Activated naive CD4-positive, alpha-beta T cell treated with anti-CD3 and anti-CD28 coated beads, Interleukin-2, amount 10 ng/mL, durations not matched to agents 7 days and 5 days (primary cell): ENCODE measurements around the gene TMEM175.

Experiments
- CTCF ChIA-PET: fragments of 350-600 bp; sonication (Branson Sonifier 250); formaldehyde crosslinking; loops from one replicate; lab custom pipeline; 2021; ENCODE audit warnings: antibody characterized with exemption; lab: Charles Lee
- DNase-seq: peaks from one replicate; pipeline ENCODE4 v3.0.0-alpha.2; 2020
- H3K27ac Mint-ChIP-seq: one replicate; pipeline ENCODE4 v1.8.0; 2021; ENCODE audit warnings: mild to moderate bottlenecking, moderate library complexity, mixed read lengths
- H3K27me3 Mint-ChIP-seq: one replicate; pipeline ENCODE4 v1.8.0; 2021; ENCODE audit warnings: mild to moderate bottlenecking, mixed read lengths
- H3K36me3 Mint-ChIP-seq: one replicate; pipeline ENCODE4 v1.8.0; 2021; ENCODE audit warnings: mixed read lengths
- H3K4me1 Mint-ChIP-seq: one replicate; pipeline ENCODE4 v1.8.0; 2021; ENCODE audit warnings: mixed read lengths
- H3K4me3 Mint-ChIP-seq: one replicate; pipeline ENCODE4 v1.8.0; 2021; ENCODE audit warnings: mild to moderate bottlenecking, moderate library complexity, mixed read lengths
- H3K9me3 Mint-ChIP-seq: one replicate; pipeline ENCODE4 v1.8.0; 2021; ENCODE audit warnings: mixed read lengths

TMEM175 gene

GRCh38 chr4:960140-960635 is 27.9 kb downstream of the TMEM175 start:
- Mint-ChIP-seq H3K4me1 (no peaks in the 10 kb centered on the region), H3K9me3 (no peaks in the 10 kb centered on the region), H3K4me3 (no peak overlapping the region), H3K36me3 (peaks cover 6% of the 10 kb centered on the region), H3K27ac (no peak overlapping the region), H3K27me3 (no peaks in the 10 kb centered on the region)
- DNase-seq: peak; percentile 12
- CTCF ChIA-PET: no interaction called here

DNA sequence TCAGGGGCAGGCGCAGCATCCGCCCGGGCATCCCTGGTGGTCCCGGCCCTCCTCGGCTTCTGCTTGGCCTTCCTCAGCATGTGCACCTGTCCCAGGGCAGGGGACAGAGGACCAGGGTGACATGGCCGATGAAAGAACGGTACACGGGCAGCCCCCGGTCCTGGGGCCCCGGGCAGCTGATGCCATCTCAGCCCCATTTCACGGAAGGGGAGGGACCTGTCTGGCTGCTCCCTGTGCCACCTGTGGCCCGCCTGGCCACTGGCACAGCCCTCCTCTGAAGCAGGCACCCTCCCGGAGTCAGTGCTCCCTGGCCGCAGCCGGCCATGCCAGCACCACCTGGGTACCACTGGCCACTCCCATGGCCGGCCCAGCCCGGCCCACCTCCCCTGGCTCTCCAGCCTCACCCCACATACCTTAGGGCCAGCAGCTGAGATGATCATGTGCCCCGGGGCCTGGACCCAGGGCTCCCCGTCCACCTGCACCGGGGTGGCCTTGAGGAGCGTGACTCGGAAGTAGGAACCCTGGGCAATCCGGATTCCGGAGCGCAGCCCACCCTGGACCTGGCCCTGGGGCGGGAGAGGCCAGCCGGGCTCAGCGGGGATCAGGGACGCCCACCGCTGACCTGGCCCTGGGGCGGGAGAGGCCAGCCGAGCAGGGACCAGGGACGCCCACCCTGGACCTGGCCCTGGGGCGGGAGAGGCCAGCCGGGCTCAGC is 28.5 kb downstream of the TMEM175 start:
- CTCF ChIA-PET: no interaction called here
- no peak overlapping the region for H3K4me3 Mint-ChIP-seq
- no peak for DNase-seq
- no peaks in the 10 kb centered on the region for H3K9me3 Mint-ChIP-seq
- H3K27me3 Mint-ChIP-seq: no peaks in the 10 kb centered on the region
- no peak overlapping the region for H3K27ac Mint-ChIP-seq
- peaks cover 6% of the 10 kb centered on the region for H3K36me3 Mint-ChIP-seq
- H3K4me1 Mint-ChIP-seq: no peaks in the 10 kb centered on the region

DNA sequence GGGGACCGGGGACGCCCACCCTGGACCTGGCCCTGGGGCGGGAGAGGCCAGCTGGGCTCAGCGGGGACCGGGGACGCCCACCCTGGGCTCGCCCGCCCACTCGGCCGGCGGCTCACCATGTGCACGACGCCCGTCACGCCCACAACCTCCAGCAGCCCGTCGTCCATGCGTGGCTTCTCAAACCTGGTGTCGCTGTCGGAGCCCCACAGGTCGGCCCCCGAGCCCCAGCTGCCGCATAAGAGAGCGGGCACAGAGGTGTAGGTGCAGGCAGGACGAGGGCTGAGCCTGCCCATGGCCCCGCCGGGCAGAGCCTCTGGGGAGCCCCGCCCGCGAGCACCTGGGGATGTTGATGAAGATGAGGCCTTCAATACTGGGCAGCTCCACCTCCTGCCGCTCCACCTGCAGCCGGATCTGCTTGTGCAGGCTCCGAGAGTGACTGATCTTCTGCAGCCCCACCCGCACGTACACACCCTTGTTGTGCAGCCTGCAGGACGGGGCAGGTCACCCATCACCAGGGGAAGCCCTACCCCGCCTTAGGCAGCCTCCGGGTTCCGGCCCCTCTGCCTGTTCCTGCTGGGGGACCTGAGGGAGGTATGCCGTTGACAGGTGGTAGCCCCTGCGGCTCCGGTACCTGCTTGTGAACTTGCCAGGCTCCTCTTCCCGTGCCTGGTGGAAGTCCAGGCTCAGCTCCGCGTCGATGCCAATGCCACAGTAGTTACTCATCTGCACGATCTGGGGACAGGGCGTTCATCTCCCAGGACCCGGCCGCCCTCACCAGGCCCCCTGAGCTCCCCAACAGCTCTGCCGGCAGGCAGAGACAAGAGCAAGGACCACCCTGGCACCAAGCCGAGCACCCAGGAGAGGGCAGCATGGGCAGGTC is 29.3 kb downstream of the TMEM175 start:
- H3K27me3 Mint-ChIP-seq: no peaks in the 10 kb centered on the region
- no peak overlapping the region for H3K4me3 Mint-ChIP-seq
- no peak for DNase-seq
- H3K4me1 Mint-ChIP-seq: no peaks in the 10 kb centered on the region
- CTCF ChIA-PET: no interaction called here
- no peak overlapping the region for H3K27ac Mint-ChIP-seq
- no peaks in the 10 kb centered on the region for H3K9me3 Mint-ChIP-seq
- peaks cover 6% of the 10 kb centered on the region for H3K36me3 Mint-ChIP-seq

DNA sequence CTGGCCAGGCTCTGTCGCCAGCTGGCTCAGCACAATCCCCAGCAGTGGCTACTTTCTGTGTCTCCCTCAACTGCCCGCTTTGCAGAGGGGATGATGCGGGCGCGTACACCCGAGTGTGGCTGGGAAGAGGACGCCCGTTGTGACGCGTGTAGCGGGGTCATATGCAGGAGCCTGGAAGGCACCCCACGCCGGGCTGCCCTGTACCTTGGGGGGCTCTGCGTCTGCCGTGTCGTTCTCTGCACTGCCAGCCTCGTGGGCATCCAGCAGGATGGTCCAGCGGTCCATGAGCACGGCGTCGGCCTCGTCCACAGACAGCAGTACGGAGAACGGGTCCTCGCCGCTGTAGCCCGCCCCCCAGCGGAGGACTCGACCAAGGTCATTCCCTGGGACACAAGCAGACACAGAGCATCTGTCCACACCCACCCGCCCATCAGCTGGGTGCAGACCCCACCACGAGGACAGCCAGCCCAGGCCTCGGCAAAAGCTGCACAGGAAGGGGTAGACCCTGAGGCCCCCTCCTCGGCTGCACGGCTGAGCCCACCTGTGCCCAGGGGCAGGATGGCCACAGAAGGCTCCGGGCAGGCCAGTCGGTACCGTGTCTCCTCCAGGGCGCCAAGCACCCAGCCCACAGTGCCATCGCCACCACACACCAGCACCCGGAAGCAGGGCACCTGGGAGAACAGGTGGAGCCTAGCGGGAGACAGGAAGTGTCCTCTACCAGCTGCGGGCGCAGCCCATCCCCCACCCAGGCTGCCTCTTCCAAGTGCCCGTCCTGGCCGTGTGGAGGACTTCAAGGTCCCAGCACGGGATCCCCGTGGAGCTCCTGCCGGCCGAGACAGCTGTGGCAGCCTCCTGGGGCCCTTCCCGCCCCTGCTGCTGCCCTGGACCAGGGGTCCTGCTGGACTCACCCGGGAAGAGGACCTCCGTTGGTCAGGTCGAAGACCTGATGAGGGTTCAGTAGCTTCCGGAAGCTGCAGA is 30.3 kb downstream of the TMEM175 start:
- H3K9me3 Mint-ChIP-seq: no peaks in the 10 kb centered on the region
- no peak overlapping the region for H3K27ac Mint-ChIP-seq
- H3K4me3 Mint-ChIP-seq: no peak overlapping the region
- no peaks in the 10 kb centered on the region for H3K4me1 Mint-ChIP-seq
- H3K27me3 Mint-ChIP-seq: no peaks in the 10 kb centered on the region
- H3K36me3 Mint-ChIP-seq: peaks cover 6% of the 10 kb centered on the region
- CTCF ChIA-PET: no interaction called here
- DNase-seq: no peak

DNA sequence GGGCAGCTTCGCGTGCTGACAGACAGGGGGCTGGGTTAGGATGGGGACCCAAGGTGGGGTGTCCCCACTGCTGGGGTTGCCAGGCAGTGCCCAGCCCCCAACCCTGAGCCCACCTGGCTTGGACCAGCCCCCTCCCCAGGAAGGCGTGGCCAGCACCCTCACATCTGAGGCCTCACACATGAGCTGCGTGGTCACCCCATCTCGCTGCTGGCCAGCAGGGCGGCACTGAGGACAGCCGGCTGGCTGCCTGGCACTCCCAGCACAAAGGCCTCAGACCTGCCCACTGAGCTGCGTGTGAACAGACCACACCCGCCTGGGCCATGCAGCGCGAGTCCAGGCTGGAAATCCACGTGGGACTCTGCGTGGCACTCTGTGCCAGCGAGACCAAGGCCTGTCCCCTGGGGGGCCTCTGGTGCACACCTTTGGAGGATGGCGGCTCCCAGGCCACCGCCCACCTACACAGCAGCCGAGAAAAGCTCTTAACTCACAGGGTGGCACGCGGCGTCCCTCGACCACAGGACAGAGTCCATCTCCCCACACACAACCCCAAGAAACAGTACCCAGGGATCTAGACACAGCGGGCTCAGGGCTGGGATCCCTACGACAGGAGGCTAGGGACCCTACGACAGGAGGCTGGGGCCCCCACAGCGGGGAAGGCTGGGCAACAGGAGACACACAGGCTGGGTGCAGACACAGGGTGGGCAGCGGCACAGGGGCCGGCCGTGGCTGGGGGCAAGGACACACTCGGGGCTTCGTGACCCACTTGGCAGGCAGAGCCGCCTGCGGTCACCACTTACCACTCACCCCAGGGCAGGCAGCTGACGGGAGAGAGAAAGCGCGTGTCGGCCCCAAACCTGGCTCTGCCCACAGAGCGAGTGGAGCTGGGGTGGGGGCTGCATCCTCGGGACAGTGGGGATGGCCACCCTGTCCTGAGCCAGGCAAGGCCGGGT is 31.3 kb downstream of the TMEM175 start:
- Mint-ChIP-seq H3K4me1 (no peaks in the 10 kb centered on the region), H3K9me3 (no peaks in the 10 kb centered on the region), H3K27me3 (no peaks in the 10 kb centered on the region), H3K4me3 (no peak overlapping the region), H3K27ac (no peak overlapping the region), H3K36me3 (peaks cover 6% of the 10 kb centered on the region)
- CTCF ChIA-PET: no interaction called here
- no peak for DNase-seq

- no peaks in the 10 kb centered on the region for H3K9me3 Mint-ChIP-seq
- no peak overlapping the region for H3K4me3 Mint-ChIP-seq
- DNase-seq: no peak
- CTCF ChIA-PET: no interaction called here
- H3K27me3 Mint-ChIP-seq: no peaks in the 10 kb centered on the region
- H3K36me3 Mint-ChIP-seq: peaks cover 3% of the 10 kb centered on the region
- no peak overlapping the region for H3K27ac Mint-ChIP-seq
- H3K4me1 Mint-ChIP-seq: no peaks in the 10 kb centered on the region
Measured at GRCh38 chr4:964346-965025, 32.2 kb downstream of the TMEM175 start.

DNA sequence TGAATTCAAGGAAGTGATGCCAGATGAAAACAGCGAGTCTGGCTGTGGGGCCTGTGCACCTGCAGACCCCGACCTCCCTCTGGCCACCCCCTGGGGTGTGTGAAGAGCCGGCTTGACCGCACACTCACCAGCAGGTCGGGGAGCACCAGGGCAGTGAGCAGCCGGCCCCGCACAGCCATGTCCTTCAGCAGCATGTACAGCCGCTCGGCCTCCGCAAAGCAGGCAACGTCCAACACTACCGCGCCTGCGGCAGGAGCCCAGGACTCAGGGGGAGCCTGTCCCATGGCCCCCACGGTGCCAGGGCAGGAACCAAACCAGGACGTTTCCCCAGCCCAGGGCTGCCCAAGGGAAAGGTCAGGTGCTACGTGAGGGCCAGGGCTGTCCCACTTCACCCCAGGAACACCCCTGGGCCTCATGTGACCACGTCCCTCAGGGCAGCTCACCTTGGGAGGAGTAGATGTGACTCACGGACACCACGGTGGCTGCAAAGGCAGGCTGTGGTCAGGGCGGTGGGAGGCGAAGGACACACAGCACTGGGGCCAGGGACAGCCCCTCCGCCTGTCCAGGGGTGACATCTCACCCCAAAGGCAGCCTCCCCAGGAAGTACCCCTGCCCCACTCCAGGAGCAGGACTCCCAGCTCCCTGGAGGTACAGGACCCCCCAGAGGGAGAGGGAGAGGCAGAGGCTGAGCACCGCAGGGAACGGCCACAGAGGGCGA is 32.9 kb downstream of the TMEM175 start:
- Mint-ChIP-seq H3K9me3 (no peaks in the 10 kb centered on the region), H3K4me1 (no peaks in the 10 kb centered on the region), H3K4me3 (no peak overlapping the region), H3K27ac (no peak overlapping the region), H3K36me3 (peaks cover 3% of the 10 kb centered on the region), H3K27me3 (no peaks in the 10 kb centered on the region)
- CTCF ChIA-PET: interaction anchor here (1.3 kb wide), 1 partner anchor 22 kb away, joined by 4 read pairs; the partner anchor contains the start of gene IDUA
- no peak for DNase-seq

GRCh38 chr4:965766-966134 is 33.5 kb downstream of the TMEM175 start:
- H3K36me3 Mint-ChIP-seq: peaks cover 3% of the 10 kb centered on the region
- H3K9me3 Mint-ChIP-seq: no peaks in the 10 kb centered on the region
- H3K4me3 Mint-ChIP-seq: no peak overlapping the region
- CTCF ChIA-PET: interaction anchor here (1.3 kb wide), 1 partner anchor 22 kb away, joined by 4 read pairs; the partner anchor contains the start of gene IDUA
- no peak for DNase-seq
- H3K27ac Mint-ChIP-seq: no peak overlapping the region
- no peaks in the 10 kb centered on the region for H3K27me3 Mint-ChIP-seq
- H3K4me1 Mint-ChIP-seq: peaks cover 5% of the 10 kb centered on the region

- peaks cover 9% of the 10 kb centered on the region for H3K4me1 Mint-ChIP-seq
- no peak overlapping the region for H3K4me3 Mint-ChIP-seq
- H3K27me3 Mint-ChIP-seq: no peaks in the 10 kb centered on the region
- no peaks in the 10 kb centered on the region for H3K9me3 Mint-ChIP-seq
- H3K27ac Mint-ChIP-seq: no peak overlapping the region
- CTCF ChIA-PET: interaction anchor here (1.3 kb wide), 1 partner anchor 21 kb away, joined by 4 read pairs; the partner anchor contains the start of gene IDUA
- no peak for DNase-seq
- H3K36me3 Mint-ChIP-seq: peaks cover 3% of the 10 kb centered on the region
Measured at GRCh38 chr4:966266-967112, 34.2 kb downstream of the TMEM175 start.

DNA sequence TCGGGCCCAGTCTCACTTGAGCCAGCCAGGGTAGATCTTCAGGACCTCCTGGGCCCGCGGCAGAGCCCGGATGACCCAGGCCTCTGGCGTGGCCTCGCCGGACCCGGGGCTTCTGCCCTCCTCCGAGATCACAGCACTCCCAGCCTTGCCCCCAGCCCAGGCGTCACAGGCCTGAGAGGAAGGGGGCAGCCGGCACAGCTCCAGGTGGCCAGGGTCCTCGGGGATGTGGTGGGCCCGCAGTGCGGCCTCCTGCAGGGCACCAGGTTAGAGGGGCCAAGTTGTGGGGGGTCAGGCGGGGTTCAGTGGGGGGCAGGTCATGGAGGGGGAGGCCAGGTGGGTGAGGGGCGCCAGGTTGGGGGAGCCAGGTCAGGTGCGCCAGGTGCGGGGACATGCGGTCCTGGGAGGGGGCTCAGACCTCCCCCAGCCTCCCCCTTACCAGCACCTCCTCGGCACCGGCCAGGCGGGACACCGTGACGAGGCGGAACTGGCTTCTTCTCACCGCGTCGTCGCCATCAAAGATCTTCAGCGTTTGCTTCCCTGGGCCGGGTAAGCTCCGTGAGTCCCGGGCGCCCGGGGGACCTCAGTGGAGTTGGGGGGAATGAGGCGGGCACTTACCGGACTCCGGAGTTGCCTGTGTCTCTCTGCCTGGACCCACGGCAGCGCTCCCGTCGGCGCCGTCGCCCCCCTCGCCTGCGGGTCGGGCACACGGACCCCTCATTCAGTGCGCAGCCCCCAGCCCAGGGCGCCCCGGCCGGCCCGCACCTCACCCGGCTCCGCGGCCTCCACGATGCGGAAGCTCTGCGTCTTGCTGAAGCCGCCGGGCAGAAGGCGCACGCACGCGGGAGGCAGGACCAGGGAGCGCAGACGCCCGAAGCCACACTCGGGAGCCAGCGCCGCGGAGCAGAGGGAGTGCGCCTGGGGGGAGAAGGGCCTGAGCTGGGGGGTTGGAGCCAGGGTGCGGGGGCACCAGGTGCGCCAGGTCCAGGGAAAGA is 35.1 kb downstream of the TMEM175 start:
- no peaks in the 10 kb centered on the region for H3K27me3 Mint-ChIP-seq
- no peak overlapping the region for H3K27ac Mint-ChIP-seq
- H3K4me3 Mint-ChIP-seq: no peak overlapping the region
- no peak for DNase-seq
- no peaks in the 10 kb centered on the region for H3K9me3 Mint-ChIP-seq
- H3K4me1 Mint-ChIP-seq: peaks cover 11% of the 10 kb centered on the region
- CTCF ChIA-PET: no interaction called here
- no peaks in the 10 kb centered on the region for H3K36me3 Mint-ChIP-seq

GRCh38 chr4:968221-968620 is 36.0 kb downstream of the TMEM175 start:
- Mint-ChIP-seq H3K36me3 (no peaks in the 10 kb centered on the region), H3K4me3 (no peak overlapping the region), H3K4me1 (peaks cover 11% of the 10 kb centered on the region), H3K27me3 (no peaks in the 10 kb centered on the region), H3K27ac (no peak overlapping the region), H3K9me3 (no peaks in the 10 kb centered on the region)
- CTCF ChIA-PET: no interaction called here
- no peak for DNase-seq
